CD4-positive, alpha-beta T cell (primary cell): ENCODE measurements around the gene FAM107B. TPM values are rescaled to one million over a fixed set of nuclear protein-coding genes. Genes with fewer than 3 reads are reported as not detected.

Experiments
- ATAC-seq: fragments of 200-7000 bp; cut with Tn5 transposase; one replicate; pipeline ENCODE4 v1.10.0; 2022; ENCODE audit warnings: mild to moderate bottlenecking; ENCODE audit not compliant: poor library complexity
- CTCF ChIA-PET: fragments of 350-600 bp; sonication (Branson Sonifier 250); formaldehyde crosslinking; loops from one replicate; lab custom pipeline; 2021; ENCODE audit warnings: antibody characterized with exemption, inconsistent platforms; lab: Charles Lee
- POLR2A ChIA-PET: fragments of 350-600 bp; sonication (Branson Sonifier 250); formaldehyde crosslinking; loops from one replicate; lab custom pipeline; 2021; ENCODE audit warnings: antibody characterized with exemption, inconsistent platforms; lab: Charles Lee
- DNase-seq, 14 experiments: peaks; one replicate each; pipeline ENCODE4 v3.0.0-alpha.2; 2013 to 2020; ENCODE audit warnings: mixed read lengths in 2 of 14
- H3K27ac ChIP-seq, 2 donors: one replicate each; pipeline versions ENCODE4 v1.5.1 to v1.7.0; 2013; ENCODE audit warnings: low read length in 2 of 2, low read depth in 1 of 2, mild to moderate bottlenecking in 1 of 2
- H3K27me3 ChIP-seq, 2 experiments: 1 replicate in 1 of 2; 2 replicates in 1 of 2; pipeline versions ENCODE4 v1.6.1 to v1.7.0; 2013; ENCODE audit warnings: low read length in 2 of 2, control low read depth in 1 of 2, mild to moderate bottlenecking in 1 of 2, moderate library complexity in 1 of 2; ENCODE audit not compliant: insufficient read depth in 2 of 2, control insufficient read depth in 1 of 2
- H3K36me3 ChIP-seq: one replicate; pipeline ENCODE4 v1.6.1; 2013; ENCODE audit warnings: low read length, control low read depth; ENCODE audit not compliant: insufficient read depth
- H3K4me1 ChIP-seq: one replicate; pipeline ENCODE4 v1.6.1; 2013; ENCODE audit warnings: low read length, control low read depth; ENCODE audit not compliant: insufficient read depth
- H3K4me3 ChIP-seq: one replicate; pipeline ENCODE4 v1.5.1; 2013; ENCODE audit warnings: mild to moderate bottlenecking, low read length, moderate library complexity
- H3K9me3 ChIP-seq, 2 experiments: 1 replicate in 1 of 2; 2 replicates in 1 of 2; pipeline versions ENCODE4 v1.6.1 to v1.7.0; 2013; ENCODE audit warnings: low read length in 2 of 2, mild to moderate bottlenecking in 2 of 2, control low read depth in 1 of 2, moderate library complexity in 1 of 2; ENCODE audit not compliant: control insufficient read depth in 1 of 2, insufficient read depth in 1 of 2
- H3K27ac Mint-ChIP-seq: one replicate; pipeline ENCODE4 v1.8.0; 2020; ENCODE audit warnings: mixed read lengths
- H3K27me3 Mint-ChIP-seq: one replicate; pipeline ENCODE4 v1.8.0; 2021; ENCODE audit warnings: mixed read lengths
- H3K36me3 Mint-ChIP-seq: one replicate; pipeline ENCODE4 v1.8.0; 2021; ENCODE audit warnings: low read depth, mixed read lengths
- H3K4me1 Mint-ChIP-seq: one replicate; pipeline ENCODE4 v1.8.0; 2021; ENCODE audit warnings: low read depth, mixed read lengths
- H3K4me3 Mint-ChIP-seq: one replicate; pipeline ENCODE4 v1.8.0; 2020; ENCODE audit warnings: mild to moderate bottlenecking, mixed read lengths
- H3K9me3 Mint-ChIP-seq: one replicate; pipeline ENCODE4 v1.8.0; 2020; ENCODE audit warnings: mixed read lengths
- CTCF ChIP-seq: fragments of 200-600 bp; IDR thresholded peaks from one replicate; pipeline ENCODE4 v1.8.0; 2022; ENCODE audit warnings: antibody characterized with exemption, mild to moderate bottlenecking
- intact Hi-C, 2 experiments: fragments of 100-400 bp; cut with DNase I in 1 of 2; cut with micrococcal nuclease in 1 of 2; formaldehyde crosslinking; loops; one replicate each; pipeline versions ENCODE4 v1.15.1 to v1.9.0; 2023 to 2025; cut with DNase I, micrococcal nuclease
- polyA plus RNA-seq, 2 donors: library from polyadenylated mRNA; unstranded; fragments of 120-200 nt; gene quantifications; one replicate each; pipeline ENCODE4 v1.2.1, GENCODE V29; 2013
- total RNA-seq, 174 experiments: library from RNA in 2 of 174; stranded (reverse) in 2 of 174; gene quantifications; one replicate each; pipeline ENCODE4 v1.2.3 and lab custom pipeline; 2021 to 2026

FAM107B gene
- total RNA-seq: 100 to 1,000 TPM; 261 to 262 TPM
- polyA plus RNA-seq (2013, experiment 1 of 2): 240 TPM
- polyA plus RNA-seq (2013, experiment 2 of 2): 237 TPM
- total RNA-seq (lab: John Stamatoyannopoulos, UW): 144 to 960 (median 381) reads per million in 172 experiments

GRCh38 chr10:14774797-14775196, at the start of gene FAM107B:
TSS of gene FAM107B (minus strand) at chr10:14774897. CDS start at chr10:14774663, 234 bp downstream.
- ChIA-PET POLR2A (no interaction called here), CTCF (no interaction called here)
- no peak for DNase-seq
- Mint-ChIP-seq H3K4me3 (no peak within 1 kb of the TSS), H3K36me3 (no peaks in the 10 kb centered on the region), H3K27ac (no peak within 1 kb of the TSS), H3K27me3 (no peaks in the 10 kb centered on the region), H3K9me3 (no peaks in the 10 kb centered on the region), H3K4me1 (no peaks in the 10 kb centered on the region)
- TF ChIP-seq CTCF: no peak
- Histone ChIP-seq H3K9me3 (no peaks in the 10 kb centered on the region), H3K36me3 (no peaks in the 10 kb centered on the region), H3K27ac (no peak within 1 kb of the TSS), H3K27me3 (no peaks in the 10 kb centered on the region), H3K4me1 (no peaks in the 10 kb centered on the region), H3K4me3 (no peak within 1 kb of the TSS)
- intact Hi-C loops: no loop called here
- ATAC-seq: no peak

DNA sequence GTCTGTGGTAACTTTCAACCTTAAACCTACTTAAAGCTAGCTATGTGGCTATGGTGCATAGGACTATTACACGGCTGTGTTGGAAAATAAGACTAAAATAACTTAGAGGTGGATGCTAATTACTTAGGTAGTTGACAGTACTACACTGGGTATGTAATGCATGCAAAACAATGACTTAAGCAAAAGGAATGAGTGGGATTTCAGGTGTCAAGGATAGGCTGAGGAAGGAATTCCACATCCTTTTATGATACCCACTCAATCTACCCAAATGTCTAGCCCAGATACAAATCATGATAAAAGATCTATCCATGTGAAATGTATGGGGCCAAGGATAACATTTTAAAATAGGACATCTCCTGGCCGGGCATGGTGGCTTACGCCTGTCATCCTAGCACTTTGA, 49.3 kb upstream of the FAM107B start:
- Mint-ChIP-seq H3K36me3 (no peaks in the 10 kb centered on the region), H3K9me3 (no peaks in the 10 kb centered on the region), H3K27ac (no peak overlapping the region), H3K4me3 (no peak overlapping the region), H3K27me3 (no peaks in the 10 kb centered on the region), H3K4me1 (peaks cover 4% of the 10 kb centered on the region)
- Histone ChIP-seq H3K27ac (no peak overlapping the region), H3K9me3 (no peaks in the 10 kb centered on the region), H3K4me1 (no peaks in the 10 kb centered on the region), H3K27me3 (no peaks in the 10 kb centered on the region), H3K36me3 (no peaks in the 10 kb centered on the region), H3K4me3 (no peak overlapping the region)
- ATAC-seq (no peak), DNase-seq (no peak)
- no peak for TF ChIP-seq CTCF
- ChIA-PET POLR2A (interaction anchor here (1.2 to 3.0 kb wide), 3 partner anchors 13 to 287 kb away, joined by 4 to 16 read pairs (median 5); partner anchors contain the start of genes CDNF, HSPA14 and MSANTD7), CTCF (interaction anchor here (0.9 to 1.5 kb wide), 2 partner anchors 281 to 627 kb away, joined by 3 to 6 read pairs; no protein-coding TSS in a partner anchor)
- intact Hi-C loops: loop anchor here (1.0 to 5.0 kb wide), 7 partner anchors 222 to 1042 kb away; no protein-coding TSS in a partner anchor

DNA sequence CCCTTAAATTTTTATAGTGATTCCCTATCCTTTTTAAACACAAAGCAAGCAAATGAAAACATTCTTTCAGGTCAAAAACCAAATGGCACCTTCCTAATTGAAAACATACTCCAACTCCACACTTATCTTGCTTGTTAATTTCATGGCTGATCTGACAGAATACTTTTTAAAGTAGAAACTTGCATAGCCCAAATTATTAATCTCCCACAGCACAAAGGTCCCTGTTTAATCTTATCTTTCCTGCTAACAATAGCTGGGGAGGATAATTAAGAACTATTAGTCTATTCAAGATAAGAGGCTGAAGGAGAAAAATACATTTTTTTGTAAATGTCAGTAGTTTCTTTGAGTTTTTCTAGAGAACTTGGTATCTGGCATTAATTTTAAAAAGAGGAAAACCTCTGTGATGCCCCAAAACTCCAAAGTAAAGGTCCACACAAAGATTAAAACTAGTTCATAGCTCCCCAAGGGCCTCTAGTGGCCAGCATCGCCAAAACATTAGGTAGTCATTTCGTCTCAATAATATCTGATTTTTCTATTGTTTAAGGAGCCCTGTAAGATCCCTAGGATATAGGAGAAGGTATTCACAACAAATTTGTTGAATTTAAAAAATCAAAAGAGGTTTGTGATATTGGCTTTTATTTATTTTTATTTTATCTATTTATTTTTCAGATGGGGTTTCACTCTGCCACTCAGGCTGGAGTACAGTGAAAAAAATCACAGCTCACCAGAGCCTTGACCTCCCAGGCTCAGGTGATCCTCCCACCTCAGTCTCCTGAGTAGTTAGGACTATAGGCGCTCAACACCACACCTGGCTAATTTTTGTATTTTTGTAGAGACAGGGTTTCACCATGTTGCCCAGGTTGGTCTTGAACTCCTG, 48.4 kb upstream of the FAM107B start:
- intact Hi-C loops: loop anchor here (1.0 to 5.0 kb wide), 7 partner anchors 221 to 1041 kb away; no protein-coding TSS in a partner anchor
- Mint-ChIP-seq H3K4me1 (peaks cover 4% of the 10 kb centered on the region), H3K36me3 (no peaks in the 10 kb centered on the region), H3K4me3 (no peak overlapping the region), H3K27ac (no peak overlapping the region), H3K9me3 (no peaks in the 10 kb centered on the region), H3K27me3 (no peaks in the 10 kb centered on the region)
- no peaks in the 10 kb centered on the region for H3K36me3 ChIP-seq
- CTCF ChIA-PET: interaction anchor here (0.8 to 1.6 kb wide), 8 partner anchors 14 to 626 kb away, joined by 3 to 9 read pairs (median 3); partner anchors contain the start of genes CDNF, HSPA14 and MSANTD7
- no peak overlapping the region for H3K27ac ChIP-seq
- no peak overlapping the region for H3K4me3 ChIP-seq
- TF ChIP-seq CTCF: peak; percentile 76
- H3K27me3 ChIP-seq: no peaks in the 10 kb centered on the region
- H3K4me1 ChIP-seq: no peaks in the 10 kb centered on the region
- DNase-seq (peak in 13 of 14 experiments; percentile 15 to 67 (median 37)), ATAC-seq (peak; percentile 56)
- POLR2A ChIA-PET: interaction anchor here (1.0 to 3.0 kb wide), 5 partner anchors 14 to 286 kb away, joined by 3 to 16 read pairs (median 4); partner anchors contain the start of genes CDNF, HSPA14 and MSANTD7
- H3K9me3 ChIP-seq: no peaks in the 10 kb centered on the region
